Body of pancreas (tissue), 4 donors: Measurements from ENCODE around the gene TRAK1. TPM values are rescaled to one million over a fixed set of nuclear protein-coding genes. Genes with fewer than 3 reads are reported as not detected.

Source experiments
- ATAC-seq: fragments of 150-250 bp; one replicate; pipeline ENCODE4 v1.9.1; 2016
- DNase-seq, 4 donors: peaks; one replicate each; pipeline ENCODE4 v3.0.0-alpha.2; 2019
- H3K27ac ChIP-seq, 4 donors: fragments of 200-600 bp; sonication (generic); 1 replicate in 3 of 4; 2 replicates in 1 of 4; pipeline versions ENCODE4 v1.5.1 to v1.6.1; 2016 to 2019; ENCODE audit warnings: mild to moderate bottlenecking in 1 of 4, mixed read lengths in 1 of 4, moderate library complexity in 1 of 4
- H3K27me3 ChIP-seq, 2 donors: fragments of 200-600 bp; sonication (generic); one replicate each; pipeline ENCODE4 v1.6.0; 2016; ENCODE audit warnings: mild to moderate bottlenecking in 1 of 2
- H3K36me3 ChIP-seq, 2 donors: fragments of 200-600 bp; sonication (generic); replicated peaks in 1 of 2; 2 replicates each; pipeline ENCODE4 v1.5.1; 2016; ENCODE audit warnings: low read depth in 2 of 2; ENCODE audit not compliant: insufficient read depth in 1 of 2
- H3K4me1 ChIP-seq: fragments of 200-600 bp; sonication (generic); one replicate; pipeline ENCODE4 v1.6.0; 2016
- H3K4me3 ChIP-seq, 2 donors: fragments of 200-600 bp; sonication (generic); 1 replicate in 1 of 2; 2 replicates in 1 of 2; pipeline ENCODE4 v1.5.1; 2016 to 2019
- H3K9me3 ChIP-seq, 3 donors: fragments of 200-600 bp; sonication (generic); 1 replicate in 2 of 3; 2 replicates in 1 of 3; pipeline ENCODE4 v1.5.1; 2016
- POLR2A ChIP-seq, 3 donors: fragments of 450-650 bp; IDR thresholded peaks; one replicate each; pipeline ENCODE4 v1.6.1; 2016; ENCODE audit warnings: antibody characterized with exemption in 3 of 3, mild to moderate bottlenecking in 2 of 3
- WGBS, 2 donors: methylation state at CpG; one replicate each; pipeline ENCODE4 v1.1.5; 2017; 5-methylcytosine and 5-hydroxymethylcytosine counted together
- intact Hi-C: fragments of 100-400 bp; cut with DNase I; formaldehyde crosslinking; loops from one replicate; pipeline ENCODE4 v1.15.1; 2023
- total RNA-seq, 2 donors: library from RNA; depleted of rRNA; stranded (reverse); fragments of >200 nt; gene quantifications; one replicate each; pipeline ENCODE4 v1.1.0, GENCODE V29; 2016
- TF ChIP-seq, protein P1 (sequence below), 7 experiments: fragments of 450-650 bp in 4 of 7; fragments of 200-600 bp in 3 of 7; sonication (generic) in 3 of 7; IDR thresholded peaks; one replicate each; pipeline ENCODE4 v1.5.1; 2016 to 2019; ENCODE audit warnings: antibody characterized with exemption in 7 of 7

Gene TRAK1
- total RNA-seq, 2 donors from 2014 or later = 17.1 to 24.1 TPM

DNA sequence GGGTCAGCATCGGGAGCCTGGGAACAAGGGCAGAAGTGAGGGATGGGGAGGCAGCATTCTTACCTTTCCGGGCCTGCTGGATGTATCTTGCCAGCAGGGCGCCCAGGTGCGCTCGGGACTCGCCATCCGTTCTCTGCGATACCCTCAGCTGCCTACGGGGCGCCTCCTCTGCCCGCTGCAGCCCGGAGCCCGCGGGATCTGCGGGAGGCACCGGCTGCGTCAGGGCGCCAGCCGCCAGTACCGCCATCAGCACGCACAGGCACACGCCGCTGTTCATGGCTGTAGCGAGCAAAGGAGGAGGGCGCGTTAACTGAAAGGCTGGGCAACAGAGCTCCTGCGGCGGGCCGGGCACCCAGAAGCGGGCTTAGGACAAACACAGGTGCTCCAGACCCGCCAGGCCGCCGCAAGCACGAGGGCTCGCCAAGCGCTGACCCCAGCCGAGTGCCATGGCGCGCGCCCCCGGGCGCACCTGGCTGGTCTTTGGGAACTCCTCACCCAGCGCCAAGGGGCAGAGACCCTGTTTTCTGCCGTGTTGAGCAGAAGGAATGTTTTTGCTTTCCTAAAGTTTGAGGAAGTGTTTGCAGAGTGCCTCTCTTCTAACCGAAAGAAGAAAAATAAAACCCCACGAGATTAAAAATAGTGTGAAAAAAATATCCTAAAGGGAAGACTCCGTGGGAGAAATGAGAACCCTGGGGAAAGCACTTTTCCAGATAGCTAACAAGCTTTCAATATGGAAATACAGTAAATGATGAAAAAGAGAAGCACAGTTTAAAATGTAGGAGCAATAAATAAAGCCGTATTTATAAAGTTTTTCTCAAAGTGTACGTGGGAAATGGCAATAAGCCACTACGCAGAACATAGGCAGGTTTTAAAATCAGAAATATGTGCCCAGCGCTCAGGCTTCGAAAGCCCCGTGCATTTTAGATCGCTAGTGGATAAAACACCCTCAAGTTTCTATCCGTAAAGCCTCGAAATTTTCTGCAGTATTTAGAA is 172.5 kb downstream of the TRAK1 start:
- no peak for TF ChIP-seq POLR2A (IDR thresholded peaks at IDR 0.05)
- TF ChIP-seq, protein P1, sequence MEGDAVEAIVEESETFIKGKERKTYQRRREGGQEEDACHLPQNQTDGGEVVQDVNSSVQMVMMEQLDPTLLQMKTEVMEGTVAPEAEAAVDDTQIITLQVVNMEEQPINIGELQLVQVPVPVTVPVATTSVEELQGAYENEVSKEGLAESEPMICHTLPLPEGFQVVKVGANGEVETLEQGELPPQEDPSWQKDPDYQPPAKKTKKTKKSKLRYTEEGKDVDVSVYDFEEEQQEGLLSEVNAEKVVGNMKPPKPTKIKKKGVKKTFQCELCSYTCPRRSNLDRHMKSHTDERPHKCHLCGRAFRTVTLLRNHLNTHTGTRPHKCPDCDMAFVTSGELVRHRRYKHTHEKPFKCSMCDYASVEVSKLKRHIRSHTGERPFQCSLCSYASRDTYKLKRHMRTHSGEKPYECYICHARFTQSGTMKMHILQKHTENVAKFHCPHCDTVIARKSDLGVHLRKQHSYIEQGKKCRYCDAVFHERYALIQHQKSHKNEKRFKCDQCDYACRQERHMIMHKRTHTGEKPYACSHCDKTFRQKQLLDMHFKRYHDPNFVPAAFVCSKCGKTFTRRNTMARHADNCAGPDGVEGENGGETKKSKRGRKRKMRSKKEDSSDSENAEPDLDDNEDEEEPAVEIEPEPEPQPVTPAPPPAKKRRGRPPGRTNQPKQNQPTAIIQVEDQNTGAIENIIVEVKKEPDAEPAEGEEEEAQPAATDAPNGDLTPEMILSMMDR (IDR thresholded peaks at IDR 0.05) = no peak
- WGBS, 2 donors = 7 to 28% methylated on average over 19 to 56 of the region's 56 CpGs
- intact Hi-C loops = no loop called here
- H3K9me3 ChIP-seq = no peaks in the 10 kb centered on the region
- ATAC-seq = no peak
- H3K4me1 ChIP-seq = peaks cover 15% of the 10 kb centered on the region
- peak in 1 of 4 donors; percentile 25 for DNase-seq
- H3K27ac ChIP-seq = no peak overlapping the region
- no peaks in the 10 kb centered on the region for H3K36me3 ChIP-seq
- H3K27me3 ChIP-seq = peaks cover 0 to 27% of the 10 kb centered on the region in 2 donors
- H3K4me3 ChIP-seq = no peak overlapping the region

DNA sequence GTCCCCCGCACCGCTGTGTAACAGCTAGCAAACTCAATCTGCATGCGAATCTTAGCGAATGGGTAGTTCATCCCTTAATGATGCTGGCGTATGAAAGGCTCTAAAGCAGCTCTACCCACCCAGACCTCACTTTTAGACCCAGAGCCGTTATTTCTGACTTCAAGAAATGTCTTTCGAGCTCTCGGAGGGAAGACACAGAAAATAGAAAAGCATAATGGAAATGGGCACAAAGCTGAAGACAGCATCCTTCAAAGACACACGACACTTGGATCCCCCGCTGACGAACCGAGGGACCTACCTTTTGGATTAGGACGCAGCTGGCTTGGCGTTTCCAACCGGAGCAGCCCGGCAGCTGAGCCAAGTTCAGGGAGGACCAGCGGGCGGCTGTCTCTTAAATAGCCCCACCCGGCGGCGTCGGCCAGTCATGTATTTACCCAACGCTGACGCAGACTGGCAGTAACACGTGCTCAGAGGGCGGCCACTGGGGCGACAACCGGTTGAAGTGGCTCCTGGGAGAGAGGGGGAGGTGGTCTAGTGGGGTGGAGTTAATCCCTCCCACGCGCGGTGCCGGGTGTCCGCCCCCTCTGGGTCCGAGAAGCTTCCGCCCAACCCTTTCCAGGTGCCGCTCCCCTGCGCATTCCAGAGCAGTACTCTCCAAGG is 173.4 kb downstream of the TRAK1 start:
- no peak for ATAC-seq

DNA sequence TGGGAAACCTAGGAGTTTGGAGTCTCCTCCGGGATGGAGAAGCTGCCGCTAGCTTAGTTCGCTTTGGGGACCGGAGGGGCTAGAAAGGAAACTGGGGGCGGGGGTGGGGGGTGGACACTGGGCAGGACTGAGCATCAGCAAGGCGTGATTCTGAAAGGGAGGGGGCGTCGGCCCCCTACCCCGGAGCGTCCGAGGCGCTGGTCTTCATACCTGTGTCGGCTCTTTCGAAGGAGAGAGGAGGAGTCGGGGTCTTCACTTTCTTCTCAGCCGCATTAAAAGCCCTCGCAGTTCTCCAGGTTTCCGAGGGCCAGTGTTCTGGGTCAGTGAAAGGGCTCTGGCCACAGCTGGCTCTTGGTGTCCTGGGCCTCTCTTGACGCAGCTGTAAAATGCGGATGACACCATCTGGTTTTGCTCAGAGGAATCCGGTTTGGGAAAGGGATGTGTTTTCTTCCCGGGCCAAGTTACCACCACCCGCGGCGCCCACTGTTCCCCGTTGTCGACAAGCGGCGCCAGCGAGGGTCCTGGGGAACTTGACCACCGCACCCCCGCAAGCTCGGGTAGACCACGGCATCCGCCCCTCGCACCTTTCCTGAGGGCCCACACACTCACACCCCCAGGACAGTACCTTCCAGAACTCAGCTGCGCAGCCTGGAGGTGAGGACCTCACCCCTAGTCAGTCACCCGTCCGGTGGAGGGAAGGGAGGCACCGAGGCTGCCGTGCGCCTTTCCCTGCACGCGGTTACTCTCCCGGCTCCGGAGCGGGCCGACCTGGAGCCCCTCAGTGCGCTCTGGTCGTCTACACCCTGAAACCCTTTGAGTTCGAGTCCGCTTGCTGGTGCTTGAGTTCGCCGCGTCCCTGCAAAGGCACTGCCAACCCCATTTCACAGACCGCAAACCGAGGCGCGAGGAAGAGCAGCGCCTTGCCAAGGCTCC is 174.2 kb downstream of the TRAK1 start:
- no peaks in the 10 kb centered on the region for H3K36me3 ChIP-seq
- no peak overlapping the region for H3K27ac ChIP-seq
- intact Hi-C loops = no loop called here
- H3K27me3 ChIP-seq = peaks cover 0 to 27% of the 10 kb centered on the region in 2 donors
- no peak for TF ChIP-seq POLR2A (IDR thresholded peaks at IDR 0.05)
- DNase-seq = no peak
- no peak overlapping the region for H3K4me3 ChIP-seq
- no peak for ATAC-seq
- no peaks in the 10 kb centered on the region for H3K9me3 ChIP-seq
- peaks cover 15% of the 10 kb centered on the region for H3K4me1 ChIP-seq
- WGBS, 2 donors = 7 to 11% methylated on average over 38 to 60 of the region's 60 CpGs

More for the DNA sequence above, 173.4 kb downstream of the TRAK1 start:
- TF ChIP-seq, protein P1 (IDR thresholded peaks at IDR 0.05) = no peak
- no peak for TF ChIP-seq POLR2A (IDR thresholded peaks at IDR 0.05)
- Histone ChIP-seq H3K36me3 (no peaks in the 10 kb centered on the region), H3K27ac (no peak overlapping the region), H3K4me3 (no peak overlapping the region), H3K4me1 (peaks cover 15% of the 10 kb centered on the region), H3K27me3 (peaks cover 0 to 27% of the 10 kb centered on the region in 2 donors), H3K9me3 (no peaks in the 10 kb centered on the region)
- DNase-seq = peak; percentile 16 to 41 (median 32)
- intact Hi-C loops = no loop called here
- WGBS, 2 donors = 9 to 14% methylated on average over 33 to 37 of the region's 37 CpGs

DNA sequence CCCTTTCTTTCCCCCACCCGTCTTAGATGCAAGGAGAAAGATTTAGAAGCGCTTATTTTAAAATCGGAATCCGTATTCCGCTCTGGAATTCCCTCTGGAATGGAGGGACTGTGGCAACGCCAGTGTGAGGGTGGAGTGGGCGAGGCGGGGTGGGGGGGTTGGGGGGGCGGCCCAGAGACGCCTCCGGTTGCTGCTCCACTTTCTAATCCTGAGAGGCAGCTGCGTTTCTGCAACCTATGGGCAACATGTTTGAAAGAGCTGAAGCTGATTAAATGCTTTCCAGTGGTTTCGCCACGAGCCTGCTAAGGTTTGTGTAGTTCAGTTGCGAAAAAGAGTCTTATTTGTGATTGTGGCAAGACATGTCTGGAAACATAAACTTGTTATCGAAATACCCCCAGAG is 174.9 kb downstream of the TRAK1 start, which contains the start of gene CCK:
Gene CCK (minus strand): TSS at position 101 of the 400 bp plus-strand sequence. CDS start 2,555 bp downstream, outside the sequence.
- Histone ChIP-seq H3K4me3 (no peak within 1 kb of the TSS), H3K36me3 (no peaks in the 10 kb centered on the region), H3K27me3 (peaks cover 0 to 27% of the 10 kb centered on the region in 2 donors), H3K9me3 (no peaks in the 10 kb centered on the region), H3K4me1 (peaks cover 15% of the 10 kb centered on the region), H3K27ac (no peak within 1 kb of the TSS)
- intact Hi-C loops = no loop called here
- DNase-seq (no peak), ATAC-seq (no peak)
- TF ChIP-seq, protein P1 (IDR thresholded peaks at IDR 0.05) = no peak
- TF ChIP-seq POLR2A (IDR thresholded peaks at IDR 0.05) = no peak
- whole genome bisulfite sequencing, 2 donors = 35 to 44% methylated on average over 16 of the region's 16 CpGs
